T follicular helper cell (primary cell): ENCODE measurements around the gene TRERF1.

Experiments
- DNase-seq: peaks from one replicate; pipeline ENCODE4 v3.0.0-alpha.2; 2020; ENCODE audit warnings: low read depth

TRERF1 gene

DNA sequence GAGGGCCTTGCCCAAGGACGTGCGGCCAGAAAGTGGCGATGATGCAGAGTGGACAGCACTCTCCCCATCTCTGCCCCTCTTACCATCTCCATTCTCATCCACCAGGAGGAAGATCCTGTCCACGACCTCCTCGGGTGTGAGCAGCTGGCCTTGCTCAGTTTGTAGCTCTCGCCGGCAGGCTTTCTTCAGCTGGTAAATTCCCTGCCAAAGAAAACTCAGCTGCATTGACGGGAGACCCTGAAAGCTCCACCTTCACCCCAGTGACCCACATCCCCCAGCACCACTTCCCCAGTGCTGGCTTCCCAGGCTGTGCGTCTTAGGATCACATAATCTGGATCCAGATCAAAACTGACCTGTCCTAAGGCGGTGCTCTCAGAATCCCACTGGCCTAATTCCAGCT, 266.1 kb downstream of the TRERF1 start:
- DNase-seq = no peak

DNA sequence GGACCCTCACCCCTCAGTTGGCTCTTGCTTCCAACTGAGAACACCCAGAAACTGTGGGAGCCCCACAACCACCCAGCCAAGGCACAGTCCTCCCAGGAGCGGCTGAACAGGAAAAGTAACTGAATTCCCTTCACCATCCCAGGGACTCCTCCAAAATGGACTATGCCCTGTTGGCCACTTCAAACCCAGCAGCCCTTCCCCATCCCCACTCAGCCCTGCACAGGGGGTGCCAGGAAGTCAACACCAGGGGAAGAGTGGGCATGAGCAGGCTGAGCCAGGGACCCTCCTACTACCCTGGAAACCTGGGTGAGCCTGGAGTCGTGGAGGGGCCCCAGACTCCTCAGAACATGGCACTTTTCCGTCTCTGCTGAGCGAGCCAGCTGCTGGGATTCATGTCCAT, 267.3 kb downstream of the TRERF1 start:
- DNase-seq = no peak

DNA sequence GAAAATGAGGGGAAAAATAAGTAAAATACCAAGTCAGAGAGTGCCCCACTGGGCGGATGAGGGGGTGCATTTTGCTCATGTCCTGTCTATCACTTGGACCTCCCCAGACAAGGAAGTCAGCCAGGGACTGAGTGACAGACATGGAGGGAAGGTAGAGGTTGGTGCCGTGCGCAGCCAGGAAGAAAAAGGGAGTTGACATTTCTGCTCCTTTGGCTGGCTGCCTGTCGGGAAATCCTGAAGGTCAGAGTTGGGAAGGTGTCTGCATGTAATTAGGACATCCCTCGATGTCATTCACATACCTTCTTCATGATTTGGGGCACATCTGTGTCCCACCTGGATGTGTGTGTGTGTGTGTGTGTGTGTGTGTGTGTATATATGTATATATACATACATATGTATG, 269.6 kb downstream of the TRERF1 start:
- DNase-seq = no peak

DNA sequence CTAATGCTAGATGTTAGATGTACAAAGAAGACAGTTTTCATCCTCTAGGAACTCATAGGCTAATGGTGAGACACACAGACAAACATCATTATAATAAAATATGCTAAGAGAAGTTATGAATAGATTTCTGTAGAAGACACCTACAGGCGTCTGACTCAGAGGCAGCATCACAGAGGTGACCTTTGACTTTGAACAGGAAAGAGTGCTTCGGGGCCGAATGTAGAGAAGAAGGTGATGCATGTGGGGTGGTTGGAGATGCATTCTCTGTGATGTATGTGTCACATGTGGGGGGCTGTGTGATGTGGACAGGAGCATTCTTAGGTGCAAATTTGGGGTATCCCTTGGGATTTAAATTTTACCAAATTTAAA, 271.8 kb downstream of the TRERF1 start:
- DNase-seq = no peak

DNA sequence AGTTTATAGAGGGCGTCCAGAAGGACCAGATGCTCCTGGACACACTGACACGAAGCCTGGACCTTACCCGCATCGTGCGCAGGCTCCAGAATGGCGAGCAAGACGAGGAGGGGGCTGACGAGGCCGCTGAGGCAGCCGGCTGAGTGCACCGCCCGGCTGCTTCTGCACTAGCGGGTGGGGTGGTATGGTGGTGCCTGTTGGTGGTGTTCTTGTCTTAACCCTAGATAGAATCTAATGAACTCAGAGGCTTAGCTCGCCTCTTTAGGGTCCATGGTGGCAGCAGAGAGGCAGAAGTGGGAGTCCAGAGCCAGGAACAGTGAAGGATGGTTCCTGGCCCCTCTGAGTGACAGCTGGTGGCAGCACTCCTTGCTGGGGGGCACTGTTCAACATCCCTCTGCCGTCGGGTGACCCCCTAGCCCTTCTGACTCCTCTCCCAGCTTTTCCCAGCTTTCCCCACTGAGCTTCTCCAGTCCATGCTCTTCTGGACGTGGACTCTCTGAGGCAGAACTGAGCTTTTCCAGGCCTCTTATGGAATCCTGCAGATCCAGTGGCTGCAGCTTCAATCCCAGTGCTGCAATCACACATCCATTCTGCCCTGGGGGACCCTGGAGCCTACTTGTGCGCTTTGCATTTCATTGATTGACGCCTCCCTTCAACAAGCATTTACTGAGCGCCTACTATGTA, 272.3 kb downstream of the TRERF1 start:
- no peak for DNase-seq

DNA sequence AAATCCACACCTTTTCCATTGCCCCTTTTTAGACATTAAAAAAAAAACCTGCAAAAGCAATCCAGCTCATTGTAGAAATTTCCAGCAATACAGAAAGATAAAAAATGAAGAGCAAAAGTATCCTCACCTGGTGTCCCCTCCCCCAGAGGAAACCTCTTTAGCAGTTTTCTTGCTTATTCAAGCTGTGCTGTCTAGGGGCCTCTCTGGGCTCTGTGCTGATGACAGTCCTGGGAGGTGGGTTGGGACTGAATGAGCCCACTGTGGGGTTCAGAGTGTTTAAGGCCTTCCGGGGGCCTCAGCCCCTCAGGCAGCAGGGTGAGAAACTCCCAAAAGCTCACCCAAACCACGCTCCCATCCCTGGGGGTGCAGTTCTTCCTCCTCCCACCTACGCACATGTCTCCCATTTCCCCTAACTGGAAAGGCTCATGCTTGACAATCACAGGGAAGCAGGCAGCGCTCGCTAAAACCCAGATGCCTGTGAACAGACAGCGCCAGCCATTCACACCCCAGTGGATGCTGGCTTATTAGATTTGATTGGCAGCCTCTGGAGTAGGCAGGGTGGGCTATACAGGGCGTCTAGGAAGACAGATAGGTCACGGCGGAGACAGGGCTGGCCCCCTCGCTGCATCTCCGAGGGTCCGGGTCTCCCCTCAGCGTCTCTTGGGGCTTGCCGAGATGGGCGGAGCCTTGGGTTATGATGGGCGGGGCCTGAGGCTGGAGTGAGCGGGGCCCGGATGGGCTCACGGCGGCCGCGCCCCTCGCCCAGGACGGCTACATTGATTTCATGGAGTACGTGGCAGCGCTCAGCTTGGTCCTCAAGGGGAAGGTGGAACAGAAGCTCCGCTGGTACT, 274.0 kb downstream of the TRERF1 start:
- DNase-seq = no peak

DNA sequence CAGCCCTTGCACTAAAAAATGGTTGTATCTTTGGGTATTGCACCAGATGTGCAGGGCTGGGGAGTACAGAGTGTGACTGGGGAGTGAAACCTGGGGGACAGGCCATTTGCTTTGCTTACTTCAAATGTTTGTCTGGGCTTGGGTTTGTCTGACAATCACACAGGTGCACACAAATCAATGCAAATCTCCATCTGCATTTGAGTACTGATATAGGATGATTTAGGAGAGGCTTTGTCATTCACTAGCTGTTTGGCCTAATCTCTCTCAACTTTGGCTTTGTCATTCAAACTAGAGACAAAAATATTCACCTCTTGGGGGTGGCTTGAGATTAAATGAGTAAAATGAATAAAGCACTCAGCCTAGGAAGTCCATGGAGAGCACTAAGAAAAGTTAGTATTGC, 274.7 kb downstream of the TRERF1 start:
- no peak for DNase-seq

DNA sequence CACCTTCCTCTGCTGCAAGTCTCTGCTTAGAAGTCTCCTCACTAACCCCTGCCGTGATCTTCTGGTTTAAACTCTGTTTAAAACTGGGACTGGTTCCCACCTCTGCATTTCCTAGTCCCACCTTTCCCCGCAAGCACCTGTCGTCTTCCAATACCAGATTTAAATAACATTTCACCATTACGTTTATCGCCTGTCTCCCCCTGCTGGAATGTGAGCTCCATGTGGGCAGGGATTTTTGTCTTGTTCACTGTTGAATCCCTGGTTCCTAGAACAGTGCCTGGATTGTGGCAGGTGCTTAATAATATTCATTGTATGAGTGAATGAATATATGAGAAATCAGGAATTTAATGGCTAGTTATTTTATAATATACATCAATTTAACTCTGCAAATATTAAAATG, 275.9 kb downstream of the TRERF1 start:
- no peak for DNase-seq
